ENCODE data around the gene DNASE1L2.

Gene DNASE1L2

DNA sequence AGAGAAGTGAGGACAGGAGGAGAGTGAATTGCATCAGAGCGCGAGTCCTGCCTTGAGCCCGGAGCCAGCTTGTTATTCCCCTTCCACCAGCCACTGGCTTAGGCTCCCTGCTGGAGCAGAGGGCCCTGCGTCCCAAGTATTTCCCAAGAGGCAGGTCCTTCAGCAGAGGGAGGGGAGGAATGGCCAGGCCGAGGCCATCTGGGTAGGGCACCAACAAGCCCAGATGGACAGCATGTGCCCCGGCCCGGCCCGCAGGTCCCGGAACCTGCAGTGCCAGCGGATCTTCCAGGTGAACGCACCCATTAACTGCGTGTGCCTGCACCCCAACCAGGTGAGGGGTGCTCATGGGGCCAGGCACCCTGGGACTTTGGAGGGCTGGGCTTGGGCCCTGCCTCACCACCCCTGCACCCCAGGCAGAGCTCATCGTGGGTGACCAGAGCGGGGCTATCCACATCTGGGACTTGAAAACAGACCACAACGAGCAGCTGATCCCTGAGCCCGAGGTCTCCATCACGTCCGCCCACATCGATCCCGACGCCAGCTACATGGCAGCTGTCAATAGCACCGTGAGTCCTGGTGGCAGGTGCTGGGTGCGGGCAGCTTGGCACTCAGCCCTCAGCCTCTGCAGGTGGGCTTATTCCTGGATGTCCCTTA, 29.3 kb upstream of the DNASE1L2 start:
- DNase-seq (ENCODE audit: low read depth in 1 of 2, low spot score in 1 of 2) = no peak
- in situ Hi-C loops (cut with HindIII; ENCODE audit: low pct_unique_long_range_greater_than_20kb, low sequenced_read_pairs) = no loop called here
- no peak for TF ChIP-seq JUND (IDR thresholded peaks at IDR 0.05; ENCODE audit: low read depth)

DNA sequence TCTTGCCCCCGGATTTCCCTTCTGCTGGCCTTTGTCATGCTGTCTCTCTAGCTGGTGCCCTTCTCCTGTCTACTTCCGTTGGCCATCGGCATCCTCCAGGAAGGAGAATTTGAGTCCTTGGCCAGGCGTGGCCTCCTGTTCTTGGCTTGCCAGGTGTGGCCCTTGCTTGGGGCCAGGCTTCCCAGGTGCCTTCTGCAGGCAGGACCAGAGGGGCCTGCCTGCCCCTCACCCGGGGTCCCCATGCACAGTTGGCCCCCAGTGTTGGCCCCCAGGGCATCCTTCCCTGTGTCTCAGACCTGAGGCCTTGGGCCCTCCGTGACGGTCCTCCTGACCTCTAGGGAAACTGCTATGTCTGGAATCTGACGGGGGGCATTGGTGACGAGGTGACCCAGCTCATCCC, 28.4 kb upstream of the DNASE1L2 start:
- in situ Hi-C loops (cut with HindIII; ENCODE audit: low pct_unique_long_range_greater_than_20kb, low sequenced_read_pairs) = no loop called here
- no peak for TF ChIP-seq JUND (IDR thresholded peaks at IDR 0.05; ENCODE audit: low read depth)
- no peak for DNase-seq (ENCODE audit: low read depth in 1 of 2, low spot score in 1 of 2)

DNA sequence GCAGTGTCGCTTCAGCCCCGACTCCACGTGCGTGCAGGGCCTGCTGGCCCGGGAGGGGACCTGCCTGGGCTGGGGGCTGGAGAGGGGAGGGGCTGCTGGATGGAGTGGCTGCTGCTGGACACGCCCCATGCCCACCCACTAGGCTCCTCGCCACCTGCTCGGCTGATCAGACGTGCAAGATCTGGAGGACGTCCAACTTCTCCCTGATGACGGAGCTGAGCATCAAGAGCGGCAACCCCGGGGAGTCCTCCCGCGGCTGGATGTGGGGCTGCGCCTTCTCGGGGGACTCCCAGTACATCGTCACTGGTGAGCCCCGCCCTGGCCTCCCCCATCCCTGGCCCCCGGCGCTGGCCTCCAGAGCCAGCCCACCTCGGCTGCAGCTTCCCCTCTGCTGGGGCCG, 27.9 kb upstream of the DNASE1L2 start:
- no peak for TF ChIP-seq JUND (IDR thresholded peaks at IDR 0.05; ENCODE audit: low read depth)
- DNase-seq (ENCODE audit: low read depth in 1 of 2, low spot score in 1 of 2) = no peak
- in situ Hi-C loops (cut with HindIII; ENCODE audit: low pct_unique_long_range_greater_than_20kb, low sequenced_read_pairs) = no loop called here

DNA sequence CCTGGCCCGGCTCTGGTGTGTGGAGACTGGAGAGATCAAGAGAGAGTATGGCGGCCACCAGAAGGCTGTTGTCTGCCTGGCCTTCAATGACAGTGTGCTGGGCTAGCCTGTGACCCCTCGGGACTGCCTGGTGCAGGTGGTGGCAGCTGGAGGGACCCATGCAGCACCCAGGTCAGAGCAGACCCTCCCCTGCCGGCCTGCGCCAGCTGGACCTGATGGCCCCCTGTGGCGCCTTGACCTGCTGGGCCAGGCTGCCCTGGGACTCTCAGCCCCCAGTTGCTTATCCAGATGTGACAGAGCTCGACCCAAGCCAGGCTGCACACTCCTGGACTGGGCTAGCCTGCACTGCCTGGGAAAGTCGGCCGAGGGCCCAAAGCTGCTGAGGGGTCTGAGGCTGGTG, 27.5 kb upstream of the DNASE1L2 start:
- TF ChIP-seq JUND (IDR thresholded peaks at IDR 0.05; ENCODE audit: low read depth) = no peak
- in situ Hi-C loops (cut with HindIII; ENCODE audit: low pct_unique_long_range_greater_than_20kb, low sequenced_read_pairs) = no loop called here
- DNase-seq (ENCODE audit: low read depth in 1 of 2, low spot score in 1 of 2) = no peak

DNA sequence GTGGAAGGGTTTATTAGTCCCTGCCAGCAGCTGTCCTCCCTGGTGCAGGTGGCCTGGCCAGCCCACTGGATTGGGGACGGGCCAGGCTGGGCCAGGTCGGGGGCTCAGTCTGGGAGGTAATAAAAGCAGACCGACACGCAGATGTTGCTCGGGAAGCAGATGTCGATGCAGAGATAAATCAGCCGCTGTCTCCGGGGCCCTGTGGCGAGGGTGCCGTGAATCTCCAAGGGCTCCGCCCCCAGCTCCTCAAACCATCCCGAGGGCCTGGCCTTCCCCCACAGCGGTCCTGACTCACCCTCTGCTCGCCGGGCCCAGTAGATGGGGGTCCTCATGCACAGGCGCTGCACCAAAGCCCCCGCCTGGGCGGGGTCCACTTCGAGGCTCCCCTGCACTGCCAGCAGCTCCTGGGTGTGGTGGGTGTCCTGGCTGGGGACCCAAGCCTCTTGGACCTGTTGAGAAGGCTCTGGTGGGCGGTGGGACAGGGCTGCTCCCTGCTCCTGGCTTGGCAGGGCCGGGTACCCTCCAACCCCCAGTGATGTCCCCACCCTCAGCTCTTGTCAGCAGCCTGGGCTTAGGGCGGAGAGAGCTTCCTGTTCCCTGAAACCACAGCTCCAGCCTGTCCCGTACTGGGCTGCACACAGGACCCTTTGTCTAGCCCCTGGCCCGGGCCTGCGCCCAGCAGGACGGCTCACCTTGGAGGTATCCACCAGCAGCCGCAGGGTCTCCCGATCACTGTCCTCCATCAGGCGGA, 26.8 kb upstream of the DNASE1L2 start:
- no peak for DNase-seq (ENCODE audit: low read depth in 1 of 2, low spot score in 1 of 2)
- in situ Hi-C loops (cut with HindIII; ENCODE audit: low pct_unique_long_range_greater_than_20kb, low sequenced_read_pairs) = no loop called here
- no peak for TF ChIP-seq JUND (IDR thresholded peaks at IDR 0.05; ENCODE audit: low read depth)

DNA sequence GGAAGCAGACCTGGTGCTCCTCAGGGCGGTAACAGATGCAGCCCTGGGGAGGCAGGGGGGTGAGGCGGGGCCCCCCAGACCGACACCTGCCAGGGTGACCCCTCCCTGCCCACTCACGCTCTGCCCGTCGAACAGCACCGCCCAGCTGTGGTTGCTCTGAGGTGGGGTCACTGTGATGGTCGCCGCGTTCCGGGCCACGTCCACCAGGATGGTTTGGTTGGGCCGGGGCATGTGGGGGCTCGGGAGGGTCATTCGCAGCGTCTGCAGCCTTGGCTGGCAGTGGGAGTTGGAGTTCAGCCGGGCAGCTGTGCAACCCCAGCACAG, 26.3 kb upstream of the DNASE1L2 start:
- in situ Hi-C loops (cut with HindIII; ENCODE audit: low pct_unique_long_range_greater_than_20kb, low sequenced_read_pairs) = no loop called here
- TF ChIP-seq JUND (IDR thresholded peaks at IDR 0.05; ENCODE audit: low read depth) = no peak
- no peak for DNase-seq (ENCODE audit: low read depth in 1 of 2, low spot score in 1 of 2)

DNA sequence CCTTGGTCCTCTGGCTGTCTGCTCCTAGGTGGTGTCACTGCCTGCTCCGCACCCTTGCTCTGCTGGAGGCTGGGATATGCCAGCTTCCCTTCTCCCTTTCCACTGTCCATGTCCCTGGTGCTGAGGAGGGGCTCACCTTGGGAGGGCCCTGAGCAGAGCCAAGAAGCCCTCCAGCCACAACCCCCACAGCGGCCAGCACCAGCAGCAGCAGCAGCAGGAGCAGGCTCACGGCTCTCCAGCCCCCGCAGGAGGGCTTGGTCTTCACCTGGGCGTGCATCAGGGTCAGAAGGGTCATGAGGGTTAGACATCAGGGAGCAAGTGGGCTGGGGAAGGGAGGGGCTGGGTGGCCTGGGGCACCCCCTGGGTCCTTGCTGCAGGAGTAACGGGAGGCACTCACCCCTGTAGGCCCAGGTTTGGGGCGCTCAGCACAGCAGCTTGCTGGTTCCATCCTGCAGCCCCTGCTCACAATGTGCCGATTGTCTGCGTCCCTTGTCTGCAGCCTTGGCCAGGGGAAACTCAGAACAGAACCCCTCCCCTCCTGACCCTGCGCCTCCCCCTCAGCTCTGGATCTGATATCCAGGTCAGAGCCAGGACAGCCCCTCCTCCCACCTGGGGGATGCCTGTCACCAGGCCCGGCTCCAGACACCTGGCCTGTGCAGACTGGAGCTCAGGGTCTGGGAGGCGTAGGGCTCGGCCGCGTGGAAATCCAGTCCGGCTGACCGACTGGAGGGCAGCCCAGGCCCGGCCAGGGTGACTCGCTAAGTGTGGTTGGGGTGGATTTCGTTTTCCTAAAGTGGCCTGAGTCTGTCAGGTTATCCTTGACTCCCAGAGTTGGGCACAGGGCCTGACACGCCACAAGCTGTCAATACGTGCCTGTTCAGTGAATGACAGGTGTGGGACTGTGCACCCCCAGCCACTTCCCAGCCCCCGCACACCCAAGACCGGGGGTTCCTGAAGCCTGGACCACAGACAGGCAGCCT, 25.6 kb upstream of the DNASE1L2 start, which contains the start of gene BRICD5:
Gene BRICD5 (minus strand): TSS at position 478 of the 980 bp plus-strand sequence. CDS start 30 bp downstream, at position 448.
- no peak for DNase-seq (ENCODE audit: low read depth in 1 of 2, low spot score in 1 of 2)
- no peak for TF ChIP-seq JUND (IDR thresholded peaks at IDR 0.05; ENCODE audit: low read depth)
- in situ Hi-C loops (cut with HindIII; ENCODE audit: low pct_unique_long_range_greater_than_20kb, low sequenced_read_pairs) = no loop called here

DNA sequence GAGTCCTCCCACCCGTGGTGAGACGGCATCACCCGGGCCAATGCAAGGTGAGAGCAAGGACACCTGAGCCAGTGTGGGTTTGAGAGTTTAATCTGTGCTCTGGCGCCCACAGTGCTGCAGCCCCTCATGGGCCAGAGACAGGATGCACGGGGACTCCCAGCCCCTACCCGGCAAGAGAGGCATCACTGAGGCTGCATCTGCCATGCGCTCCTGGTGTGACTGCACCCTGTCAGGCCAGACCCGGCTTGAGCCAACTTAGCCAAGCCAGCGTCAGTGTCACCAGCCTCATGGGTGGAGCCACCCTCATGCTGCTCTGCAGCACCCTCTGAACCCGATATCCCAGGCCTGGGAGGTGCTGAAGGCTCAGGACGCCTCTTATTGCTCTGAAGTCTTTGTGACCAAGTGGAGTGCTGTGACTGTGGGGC, 24.3 kb upstream of the DNASE1L2 start:
- no peak for TF ChIP-seq JUND (IDR thresholded peaks at IDR 0.05; ENCODE audit: low read depth)
- no peak for DNase-seq (ENCODE audit: low read depth in 1 of 2, low spot score in 1 of 2)
- in situ Hi-C loops (cut with HindIII; ENCODE audit: low pct_unique_long_range_greater_than_20kb, low sequenced_read_pairs) = no loop called here

DNA sequence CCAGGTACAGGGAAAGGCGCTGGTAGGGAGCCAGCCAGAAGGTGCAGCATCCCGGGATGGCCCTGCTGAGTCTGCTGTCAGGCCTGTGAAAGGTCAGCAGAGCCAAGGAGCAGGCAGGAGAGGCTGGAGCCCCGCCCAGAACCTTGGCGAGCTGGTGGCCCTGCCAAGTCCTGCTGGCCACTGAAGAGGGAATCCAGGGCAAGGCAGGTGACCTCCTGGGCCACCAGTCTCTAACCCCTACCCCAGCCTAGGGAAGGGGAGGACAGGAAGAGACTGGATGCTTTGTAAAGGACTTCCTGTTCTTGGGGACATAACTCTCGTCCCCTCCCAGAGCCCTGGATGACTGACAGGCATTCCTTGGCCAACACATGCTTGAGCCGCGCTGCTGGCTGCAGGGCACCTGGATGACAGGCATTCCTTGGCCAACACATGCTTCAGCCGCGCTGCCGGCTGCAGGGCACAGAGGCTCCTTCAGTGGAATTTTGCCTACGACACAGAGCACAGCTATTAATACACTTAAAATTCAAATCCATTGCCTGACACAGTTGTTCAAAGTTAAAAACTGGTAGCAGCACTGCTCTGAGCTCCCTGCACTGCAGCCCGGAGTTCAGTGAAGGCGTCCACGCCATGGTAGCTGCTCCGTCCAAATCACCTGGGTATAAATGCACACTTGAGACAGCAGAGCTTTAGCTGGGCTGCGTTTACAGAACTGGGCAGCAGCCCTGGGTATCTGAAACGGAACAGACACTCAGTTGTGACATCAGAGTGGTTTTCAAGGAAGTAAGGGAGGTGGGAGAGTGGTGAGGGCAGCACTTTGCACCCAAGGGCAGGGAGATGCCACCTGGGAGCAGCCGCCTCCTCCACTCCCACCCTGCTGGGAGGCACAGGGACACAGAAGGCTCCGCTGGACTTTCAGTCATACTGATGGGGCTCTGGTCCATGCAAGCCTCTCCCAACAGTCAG, 23.6 kb upstream of the DNASE1L2 start:
- in situ Hi-C loops (cut with HindIII; ENCODE audit: low pct_unique_long_range_greater_than_20kb, low sequenced_read_pairs) = no loop called here
- no peak for TF ChIP-seq JUND (IDR thresholded peaks at IDR 0.05; ENCODE audit: low read depth)
- DNase-seq (ENCODE audit: low read depth in 1 of 2, low spot score in 1 of 2) = peak; percentile 94 to 95

DNA sequence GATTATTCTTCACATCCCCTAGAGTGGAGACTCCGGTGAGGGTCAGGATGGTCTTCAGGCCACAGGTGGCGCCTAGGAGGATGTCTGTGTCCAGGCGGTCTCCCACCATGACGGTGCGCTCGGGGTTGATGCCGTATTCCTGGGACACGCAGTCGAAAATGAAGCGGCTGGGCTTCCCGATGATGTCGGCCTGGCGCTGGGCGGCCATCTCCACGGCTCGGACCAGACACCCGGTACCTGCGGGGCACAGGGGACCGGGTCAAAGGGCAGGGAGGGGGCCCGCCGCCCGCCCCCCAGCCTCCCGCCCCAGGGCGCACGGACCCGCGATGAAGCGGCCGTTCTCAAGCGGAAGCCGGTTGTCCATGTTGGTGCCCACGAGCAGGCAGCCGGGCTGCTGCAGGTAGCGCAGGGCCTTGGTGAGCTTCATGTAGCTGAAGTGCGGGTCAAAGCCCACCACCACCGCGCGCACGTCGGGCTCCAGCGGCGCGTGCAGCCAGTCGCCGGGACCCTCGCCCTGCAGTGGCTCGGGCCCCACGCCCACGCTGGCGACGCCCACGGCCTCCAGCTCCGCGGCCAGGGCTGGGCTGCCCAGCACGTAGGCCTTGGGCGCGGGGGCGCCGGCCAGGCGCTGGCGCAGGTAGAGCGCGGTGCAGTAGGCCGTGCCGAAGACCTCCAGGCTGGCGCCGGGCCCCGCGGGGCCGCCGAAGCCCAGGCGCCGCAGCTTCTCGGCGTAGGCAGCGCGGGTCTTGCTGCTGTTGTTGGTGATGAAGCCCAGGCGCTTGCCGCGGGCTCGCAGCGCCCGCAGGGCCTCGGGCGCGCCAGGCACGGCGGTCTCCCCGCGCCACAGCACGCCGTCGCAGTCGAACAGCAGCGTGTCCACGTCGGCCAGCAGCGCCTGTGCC, 22.2 kb upstream of the DNASE1L2 start:
- in situ Hi-C loops (cut with HindIII; ENCODE audit: low pct_unique_long_range_greater_than_20kb, low sequenced_read_pairs) = no loop called here
- no peak for TF ChIP-seq JUND (IDR thresholded peaks at IDR 0.05; ENCODE audit: low read depth)
- no peak for DNase-seq (ENCODE audit: low read depth in 1 of 2, low spot score in 1 of 2)

DNA sequence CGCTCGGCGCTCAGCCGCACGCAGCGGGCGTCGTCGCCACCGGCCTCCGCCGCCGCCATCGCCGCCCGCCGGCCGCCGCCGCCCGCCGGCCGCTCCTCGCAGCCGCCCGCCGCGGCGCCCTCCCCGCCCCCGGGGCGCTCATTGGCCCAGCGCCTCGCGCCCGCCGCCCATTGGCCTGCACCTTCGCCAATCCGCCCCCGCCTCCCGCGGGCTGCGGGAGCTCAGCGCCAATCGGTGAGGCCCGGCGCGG, 21.6 kb upstream of the DNASE1L2 start, which contains the start of gene PGP:
Gene PGP (minus strand): TSS at position 122 of the 250 bp plus-strand sequence. CDS start 63 bp downstream, at position 59.
- no peak for TF ChIP-seq JUND (IDR thresholded peaks at IDR 0.05; ENCODE audit: low read depth)
- no peak for DNase-seq (ENCODE audit: low read depth in 1 of 2, low spot score in 1 of 2)
- in situ Hi-C loops (cut with HindIII; ENCODE audit: low pct_unique_long_range_greater_than_20kb, low sequenced_read_pairs) = no loop called here

Measured in T47D (cell line).